G401 (cell line): Measurements from ENCODE around the gene SDF4. TPM values are rescaled to one million over a fixed set of nuclear protein-coding genes. Genes with fewer than 3 reads are reported as not detected.

Experiments used
- DNase-seq: peaks from one replicate; pipeline ENCODE4 v3.0.0-alpha.2; 2015; ENCODE audit warnings: low spot score
- in situ Hi-C: cut with HindIII; loops from 2 replicates; pipeline ENCODE4 v1.10.0; 2016; ENCODE audit warnings: low sequenced_read_pairs, mixed read lengths
- total RNA-seq: library from RNA; depleted of rRNA; stranded (reverse); fragments of >200 nt; shearing (Covaris generic); gene quantifications from 2 replicates; pipeline ENCODE4 v1.2.3, GENCODE V29; 2014

The SDF4 gene
- total RNA-seq, 1 experiment from 2014 or later, result 92.4 TPM

DNA sequence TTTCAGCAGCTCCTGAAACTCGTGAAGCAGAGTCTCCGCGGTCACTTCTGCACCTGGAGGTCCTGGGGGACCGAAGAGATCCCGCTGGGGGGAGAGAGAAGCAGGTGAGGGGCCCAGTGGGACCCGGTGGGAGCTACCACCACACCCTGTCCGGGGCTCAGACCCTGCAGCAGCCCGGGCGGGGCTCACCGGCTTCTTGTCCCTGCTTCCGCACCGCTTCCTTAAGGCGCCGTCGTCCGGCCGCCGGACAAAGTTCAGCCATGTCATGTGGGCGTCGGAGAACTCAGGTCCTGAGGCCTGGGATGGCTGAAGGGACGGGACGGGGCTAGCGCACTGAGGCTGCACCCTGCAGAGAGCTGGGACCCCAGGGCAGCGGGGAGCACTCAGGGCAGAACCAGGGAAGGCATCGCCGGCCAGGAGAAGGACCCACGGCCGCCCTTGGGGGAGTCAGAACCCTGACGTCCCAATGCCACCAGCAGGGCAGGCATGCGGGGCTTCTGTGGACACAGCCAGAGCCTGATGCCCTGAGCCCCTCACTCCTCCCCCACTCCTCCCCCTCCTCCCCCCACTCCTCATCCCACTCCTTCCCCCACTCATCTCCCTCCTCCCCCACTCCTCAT is 12.5 kb upstream of the SDF4 start:
- no peak for DNase-seq
- in situ Hi-C loops, result no loop called here

DNA sequence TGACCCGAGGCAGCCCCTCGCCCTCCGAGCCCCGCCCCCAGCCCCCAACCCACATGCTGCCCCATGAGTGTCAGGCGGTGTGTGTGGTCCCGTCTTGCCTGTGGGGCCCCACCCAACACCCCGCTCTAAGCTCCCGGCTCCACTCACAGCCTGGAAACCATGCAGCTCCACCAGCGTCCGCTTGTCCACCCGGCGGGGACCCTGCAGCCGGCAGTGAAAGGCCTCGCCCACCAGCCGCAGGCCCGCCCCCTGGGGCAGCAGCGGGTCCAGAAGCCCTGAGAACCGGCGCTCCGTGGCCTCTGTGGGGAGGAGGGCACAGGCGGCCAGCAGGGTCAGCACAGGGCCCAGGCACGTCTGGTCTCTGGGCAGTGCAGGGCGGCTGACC is 12.0 kb upstream of the SDF4 start:
- no peak for DNase-seq
- in situ Hi-C loops, result no loop called here

DNA sequence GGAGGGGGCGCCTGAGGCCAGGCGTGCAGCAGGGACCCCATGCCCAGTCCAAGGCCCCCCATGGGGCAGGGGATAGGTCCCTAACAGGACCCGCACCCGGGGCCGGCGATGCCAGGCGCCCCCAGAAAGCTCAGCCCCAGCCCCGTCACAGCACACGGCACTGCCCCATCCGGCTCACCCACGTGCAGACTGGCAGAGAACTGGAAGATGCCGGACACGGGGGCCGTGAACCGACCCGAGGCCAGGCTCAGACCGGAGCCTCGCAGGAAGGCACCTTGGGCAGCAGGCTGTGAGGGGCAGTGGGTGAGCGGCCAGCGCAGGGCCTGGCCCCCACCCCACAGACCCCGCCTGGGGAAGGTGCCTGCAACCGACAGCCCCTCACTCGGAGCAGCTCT is 11.5 kb upstream of the SDF4 start:
- no peak for DNase-seq
- in situ Hi-C loops, result no loop called here

DNA sequence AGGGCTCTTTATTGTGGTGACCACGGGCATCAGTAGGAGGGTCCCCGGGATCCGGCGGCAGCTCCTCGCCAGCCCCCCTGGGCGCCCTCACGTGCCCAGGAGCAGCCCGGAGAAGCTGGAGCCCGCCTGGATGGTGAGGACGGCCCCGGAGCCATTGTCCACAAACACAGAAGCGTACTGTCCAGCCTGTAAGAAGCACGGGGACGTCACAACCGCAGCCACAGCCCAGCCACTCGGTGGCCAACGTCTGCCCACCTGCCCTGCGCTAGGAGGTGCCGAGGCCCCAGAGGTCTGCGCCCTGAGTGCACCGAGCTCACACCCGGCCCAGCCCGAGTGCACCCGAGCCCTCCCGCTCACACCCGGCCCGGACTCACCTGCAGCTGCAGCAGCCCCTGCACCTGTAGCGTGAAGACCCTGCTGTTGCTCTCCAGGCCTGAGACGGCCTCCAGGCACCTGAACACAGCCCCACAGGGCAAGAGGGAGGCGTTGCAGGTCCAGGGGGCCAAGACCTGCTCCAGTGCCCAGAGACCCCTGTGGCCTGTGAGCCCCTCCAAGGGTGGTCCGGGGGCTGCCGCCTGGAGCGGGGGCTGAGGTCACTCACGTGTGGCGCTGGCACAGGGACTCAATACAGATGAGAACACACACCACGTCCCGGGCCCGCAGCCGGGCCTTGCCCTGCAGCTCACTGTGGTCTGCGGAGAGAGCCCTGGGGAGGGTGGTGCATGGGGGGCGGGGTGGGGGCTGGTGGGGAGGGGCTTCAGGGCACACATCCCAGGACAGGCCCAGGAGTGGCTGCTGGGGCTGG is 10.9 kb upstream of the SDF4 start:
- in situ Hi-C loops, result no loop called here
- DNase-seq, result no peak

DNA sequence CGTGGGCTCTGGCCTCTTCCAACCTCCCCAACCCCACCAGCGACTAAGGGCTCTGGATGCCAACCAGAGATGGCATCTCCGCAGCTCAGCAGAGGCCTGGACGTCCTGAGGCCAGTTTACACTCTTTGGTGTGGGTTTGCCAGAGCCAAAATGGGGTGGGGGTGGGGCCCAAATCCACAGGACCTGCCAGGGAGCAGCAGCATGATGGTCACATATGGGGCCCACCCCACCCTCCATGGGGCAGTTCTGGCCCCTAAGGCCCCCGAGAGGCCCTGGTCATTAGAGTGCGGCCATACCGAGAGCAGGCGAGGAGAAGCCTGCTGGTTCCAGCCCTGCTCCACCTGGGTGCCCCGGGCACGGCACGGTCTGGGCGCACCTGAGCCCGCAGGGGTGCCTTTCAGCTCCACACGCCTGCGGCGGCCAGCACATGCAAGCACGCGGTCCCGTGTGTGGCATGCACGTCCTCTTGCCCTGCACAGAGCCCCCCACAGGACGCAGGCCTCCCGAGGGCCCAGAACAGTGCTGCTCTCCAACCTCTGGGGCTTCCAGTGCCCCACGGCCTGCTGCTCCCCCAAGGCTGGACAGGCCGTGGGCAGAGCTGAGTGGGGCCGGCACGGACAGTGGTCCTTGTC is 9.9 kb upstream of the SDF4 start:
- in situ Hi-C loops, result no loop called here
- no peak for DNase-seq

DNA sequence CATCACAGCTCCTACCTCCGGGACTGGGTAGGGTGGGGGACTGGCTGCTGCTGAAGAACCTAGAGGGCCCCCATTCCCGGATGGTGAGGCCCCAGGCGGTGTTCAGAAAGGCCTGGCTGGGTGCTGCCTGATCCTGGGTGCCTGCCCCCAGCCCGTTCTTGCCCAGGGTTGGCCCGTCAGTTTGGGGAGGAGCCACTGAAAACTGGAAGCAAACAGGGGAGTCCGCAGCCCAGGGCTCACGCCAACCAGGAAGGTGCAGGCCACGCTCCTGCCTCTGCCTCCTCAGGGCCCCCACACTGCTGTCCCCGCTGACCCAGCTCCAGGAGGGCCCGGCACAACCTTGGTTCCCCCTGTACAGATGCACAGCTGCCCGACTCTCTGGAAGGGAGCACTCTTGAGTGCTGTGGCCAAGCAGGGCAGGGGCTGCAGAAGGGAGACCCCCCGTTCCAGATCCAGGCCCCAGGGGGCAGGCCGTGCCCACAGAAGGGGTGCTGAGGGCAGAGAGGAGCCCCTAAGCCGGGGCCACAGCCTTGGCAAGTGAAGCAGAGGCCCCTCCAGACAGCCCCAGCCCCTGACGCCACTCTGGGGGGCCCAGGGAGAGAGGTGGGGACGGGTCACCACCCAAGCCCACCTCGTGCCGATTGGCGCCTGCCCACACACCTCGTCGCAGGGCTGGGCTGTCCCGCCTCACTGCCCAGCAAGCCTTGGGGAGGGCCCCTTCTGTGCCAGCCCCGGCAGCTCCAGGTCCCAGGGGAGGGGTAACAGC is 9.2 kb upstream of the SDF4 start:
- in situ Hi-C loops, result no loop called here
- DNase-seq, result no peak

DNA sequence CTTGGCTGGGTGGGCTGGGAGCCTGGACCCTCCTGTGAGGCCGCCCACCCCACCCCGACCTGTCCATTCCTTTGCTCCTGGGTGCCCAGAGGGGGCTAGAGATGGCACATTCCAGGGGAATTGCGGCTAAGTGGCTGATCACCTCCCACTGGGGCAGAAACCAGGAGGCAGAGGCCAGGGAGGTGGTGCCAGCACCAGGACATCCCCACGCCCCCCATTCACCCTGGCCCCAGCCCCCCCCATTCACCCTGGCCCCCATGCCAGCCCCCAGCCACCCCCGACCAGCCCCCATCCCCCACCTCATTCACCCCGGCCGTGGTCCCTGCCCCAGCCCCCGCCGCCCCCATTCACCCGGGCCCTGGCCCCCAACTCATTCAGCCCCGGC is 8.5 kb upstream of the SDF4 start:
- in situ Hi-C loops, result no loop called here
- DNase-seq, result no peak

DNA sequence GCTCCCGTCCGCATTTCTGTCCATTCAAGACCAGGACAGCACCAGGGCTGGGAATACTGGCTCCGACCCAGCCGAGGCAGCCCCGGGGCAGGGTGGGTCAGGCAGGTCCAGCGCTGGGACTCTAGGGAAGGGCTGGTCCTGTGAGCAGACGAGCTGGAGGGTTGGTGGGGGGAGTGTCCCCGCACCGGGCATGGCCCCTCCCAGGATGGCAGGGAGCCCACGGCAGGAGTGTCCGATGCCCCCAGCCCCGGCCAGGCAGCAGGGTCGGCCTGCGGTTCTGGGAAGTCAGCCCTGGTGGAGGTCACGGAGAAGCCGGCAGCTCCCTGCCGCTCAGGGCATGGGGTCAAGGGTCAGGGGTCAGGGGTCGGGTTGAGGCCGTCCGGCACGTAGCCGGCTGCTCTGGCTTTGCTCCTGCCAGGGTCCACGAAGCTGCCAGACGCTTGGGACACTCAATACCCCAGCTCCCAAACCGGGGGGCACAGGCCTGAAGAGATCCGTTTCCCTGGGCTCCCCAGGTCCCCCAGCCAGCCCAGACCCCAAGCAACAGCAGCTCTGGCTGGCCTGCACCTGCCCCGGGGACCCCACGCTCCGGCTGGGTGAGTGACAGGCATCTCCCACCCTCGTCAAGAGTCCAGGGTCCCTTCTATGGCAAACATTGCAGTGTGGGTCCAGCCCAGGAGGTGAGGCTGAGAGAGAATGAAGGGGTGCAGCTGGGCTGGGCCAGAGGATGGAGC is 8.0 kb upstream of the SDF4 start:
- no peak for DNase-seq
- in situ Hi-C loops, result no loop called here

DNA sequence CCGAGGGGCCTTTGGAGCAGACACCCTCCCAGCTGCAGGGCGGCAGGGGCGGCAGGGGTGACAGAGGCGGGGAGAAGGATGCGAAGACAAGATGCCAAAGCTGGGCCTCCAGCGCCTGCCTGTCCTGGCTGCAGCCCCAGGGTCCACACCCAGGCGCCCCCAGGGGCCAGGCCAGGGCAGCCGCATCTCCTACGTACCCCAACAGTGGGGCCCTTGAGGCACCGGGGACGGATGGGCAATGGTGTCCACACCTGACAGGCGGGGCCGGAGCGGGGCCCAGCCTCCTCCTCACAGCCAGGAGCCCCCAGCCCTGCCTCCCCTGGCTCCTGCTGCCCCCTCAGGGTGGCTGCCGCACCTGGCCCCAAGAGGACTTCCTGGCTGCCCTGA is 7.4 kb upstream of the SDF4 start:
- in situ Hi-C loops, result no loop called here

DNA sequence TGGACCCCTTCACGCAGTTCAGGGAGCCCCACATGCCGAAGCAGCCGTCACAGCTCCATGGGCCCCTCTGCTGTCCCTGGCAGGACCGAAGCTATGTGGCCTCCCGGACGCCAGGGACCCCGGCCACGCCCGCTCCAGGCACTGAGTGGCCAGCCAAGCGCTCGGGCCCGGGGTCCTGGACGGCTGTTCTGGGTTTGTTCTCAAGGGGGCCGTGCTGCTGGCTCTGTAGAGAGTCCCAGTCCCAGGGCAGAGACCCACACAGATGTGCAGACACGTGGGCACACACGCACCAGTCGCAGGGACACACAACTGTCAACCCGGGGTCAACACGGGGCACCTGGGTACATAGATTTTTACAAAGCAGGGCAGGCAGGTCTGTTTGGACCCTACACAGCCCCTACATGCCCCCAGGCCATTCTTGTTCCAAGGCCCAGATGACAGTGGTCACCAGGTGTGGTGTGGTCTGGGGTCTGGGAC is 6.9 kb upstream of the SDF4 start:
- in situ Hi-C loops, result no loop called here
- no peak for DNase-seq

More for the DNA sequence above, 7.4 kb upstream of the SDF4 start:
- DNase-seq, result no peak

DNA sequence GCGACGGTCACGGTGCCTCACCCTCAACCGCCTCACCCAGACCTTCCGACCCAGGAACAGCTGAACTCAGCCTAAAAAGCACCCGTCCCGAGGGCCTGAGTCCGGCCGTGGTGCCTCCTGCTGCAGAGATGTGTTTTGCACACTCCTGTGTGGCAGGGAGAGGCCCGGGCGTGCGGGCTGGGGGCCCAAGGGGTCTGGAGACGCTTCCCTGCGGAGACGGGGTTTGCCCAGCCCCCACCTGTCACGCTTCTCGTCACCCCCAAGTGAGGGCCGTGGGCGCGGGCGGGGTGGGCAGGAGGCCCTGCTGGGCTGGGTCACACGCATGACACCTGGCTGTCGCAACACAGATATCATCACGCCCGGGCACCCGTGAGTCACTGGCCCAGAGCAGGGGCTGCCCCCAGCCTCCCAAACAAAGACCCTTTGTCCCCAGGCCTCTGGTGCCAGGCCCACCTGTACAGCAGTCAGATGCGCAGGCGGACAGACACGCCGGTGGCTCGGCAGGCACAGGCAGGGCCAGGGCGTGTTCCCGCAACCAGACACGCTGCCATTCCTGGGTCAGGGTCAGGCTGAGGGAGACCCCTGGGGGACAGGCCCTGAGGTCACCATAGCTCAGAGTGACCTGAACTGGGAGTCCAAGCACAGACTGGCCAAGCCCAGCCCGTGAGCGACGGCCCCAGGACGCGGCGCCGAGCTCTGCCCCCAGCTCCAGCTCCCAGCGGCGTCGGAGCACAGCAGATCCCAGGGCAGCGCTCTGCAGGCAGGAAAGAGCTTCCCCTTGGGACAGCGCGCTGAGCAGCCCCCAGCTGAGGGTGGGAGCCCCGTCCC is 6.3 kb upstream of the SDF4 start:
- DNase-seq, result no peak
- in situ Hi-C loops, result no loop called here

DNA sequence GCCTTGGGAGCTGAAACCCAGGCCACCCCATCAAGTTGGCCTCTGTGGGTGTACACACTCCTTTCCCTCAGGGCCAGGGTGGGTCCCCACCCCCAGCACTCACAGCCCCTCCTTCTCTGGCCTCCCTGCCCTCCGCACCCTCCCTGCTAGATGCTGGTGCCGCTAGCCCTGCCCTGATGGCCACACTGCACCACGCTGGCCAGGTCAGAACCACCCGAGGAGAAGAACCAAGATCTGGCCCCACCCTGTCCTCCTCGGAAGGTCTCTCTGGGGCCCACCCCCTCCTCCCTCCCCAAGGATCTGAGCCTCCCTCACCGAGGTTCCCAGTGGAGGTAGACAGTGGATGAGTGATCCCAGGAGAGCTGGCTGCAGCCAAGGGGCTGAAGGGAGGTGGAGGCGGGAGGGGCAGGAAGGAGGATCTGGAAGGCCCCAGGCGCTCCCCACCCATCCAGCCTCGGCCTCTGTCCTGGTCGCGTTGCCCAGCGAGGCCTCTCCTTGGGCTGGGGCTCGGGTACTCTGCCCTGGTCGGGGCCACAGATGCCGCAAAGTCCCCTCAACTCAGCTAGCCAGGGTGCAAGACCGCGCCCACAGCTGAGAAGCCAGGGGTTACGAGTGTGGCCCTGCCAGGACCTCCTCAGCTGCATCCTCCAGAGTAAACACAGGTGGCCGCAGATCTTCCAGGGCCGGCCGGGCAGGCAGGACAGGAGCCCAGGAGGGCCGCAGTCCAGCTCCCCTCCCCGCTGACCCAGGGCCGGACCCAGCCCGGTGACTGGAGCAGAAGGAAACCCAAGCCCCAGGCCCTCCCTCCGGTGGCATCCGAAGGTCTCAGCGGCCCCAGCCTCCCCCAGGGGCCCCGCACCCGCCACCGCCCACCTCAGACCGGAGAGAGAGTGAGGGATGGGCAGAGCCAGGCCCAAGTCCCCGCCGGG is 5.4 kb upstream of the SDF4 start:
- no peak for DNase-seq
- in situ Hi-C loops, result no loop called here

DNA sequence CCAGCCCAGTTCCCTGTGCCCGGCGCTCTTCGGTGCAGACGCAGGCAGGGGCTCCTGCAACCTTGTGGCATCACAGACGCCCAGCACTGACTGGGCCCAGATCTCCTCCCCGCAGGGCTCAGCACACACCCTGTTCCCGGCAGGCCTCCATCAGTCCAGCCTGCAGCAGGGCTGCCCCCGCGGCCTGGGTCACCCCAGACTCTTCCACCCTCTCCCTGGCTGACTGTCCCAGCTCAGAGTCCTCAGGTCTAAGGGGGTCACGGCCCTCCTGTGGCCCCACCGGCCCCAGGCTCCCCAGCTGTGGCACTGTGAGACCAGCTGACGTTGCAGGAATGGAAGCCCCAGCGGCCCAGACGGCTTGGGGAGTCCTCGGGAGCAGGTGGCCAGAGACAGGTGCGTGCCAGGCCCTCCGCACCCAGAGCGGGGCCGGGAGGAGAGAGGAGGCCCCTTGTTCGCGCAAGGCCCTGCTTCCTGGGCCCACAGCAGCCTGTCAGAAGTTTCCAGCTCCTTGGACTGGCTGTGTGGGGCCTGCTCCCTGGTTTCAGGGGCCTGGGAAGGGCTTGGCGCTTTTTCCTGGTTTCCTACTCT is 4.5 kb upstream of the SDF4 start:
- DNase-seq, result no peak

DNA sequence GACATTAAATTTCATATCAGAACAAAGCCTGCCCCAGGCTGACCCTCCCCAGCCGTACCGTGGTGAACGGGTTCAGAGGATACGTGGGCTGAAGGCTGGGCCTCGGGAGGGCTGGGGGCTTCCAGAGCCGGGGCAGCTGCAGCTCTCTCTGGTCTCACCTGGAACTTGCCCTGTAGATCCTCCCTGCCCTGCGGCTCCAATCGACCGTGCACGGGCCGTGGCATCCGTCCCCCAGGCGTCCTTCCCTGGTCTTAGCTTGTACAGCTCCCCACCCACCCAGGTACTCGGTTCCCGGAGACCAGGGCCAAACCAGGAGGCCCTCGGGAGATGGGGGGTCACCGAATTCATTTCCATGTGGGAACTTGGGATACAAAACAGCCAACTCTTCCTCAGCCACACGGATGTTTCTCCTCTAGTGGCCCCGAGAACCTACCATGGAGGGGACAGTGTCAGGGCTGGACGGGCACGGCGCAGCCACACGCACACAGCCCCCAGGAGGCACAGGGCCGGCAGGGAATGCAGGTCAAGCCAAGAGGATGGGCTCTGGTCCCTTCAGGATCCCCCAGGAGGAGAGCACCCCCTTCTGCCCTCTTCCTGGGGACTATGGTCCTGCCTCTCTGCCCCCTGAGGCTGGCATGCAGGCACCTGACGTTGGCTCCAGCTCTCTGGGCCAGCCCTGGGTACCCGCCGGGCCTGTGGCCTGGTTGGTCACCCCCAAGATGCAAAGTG is 3.4 kb upstream of the SDF4 start:
- DNase-seq, result no peak
- in situ Hi-C loops, result no loop called here

More for the DNA sequence above, 4.5 kb upstream of the SDF4 start:
- in situ Hi-C loops, result no loop called here

DNA sequence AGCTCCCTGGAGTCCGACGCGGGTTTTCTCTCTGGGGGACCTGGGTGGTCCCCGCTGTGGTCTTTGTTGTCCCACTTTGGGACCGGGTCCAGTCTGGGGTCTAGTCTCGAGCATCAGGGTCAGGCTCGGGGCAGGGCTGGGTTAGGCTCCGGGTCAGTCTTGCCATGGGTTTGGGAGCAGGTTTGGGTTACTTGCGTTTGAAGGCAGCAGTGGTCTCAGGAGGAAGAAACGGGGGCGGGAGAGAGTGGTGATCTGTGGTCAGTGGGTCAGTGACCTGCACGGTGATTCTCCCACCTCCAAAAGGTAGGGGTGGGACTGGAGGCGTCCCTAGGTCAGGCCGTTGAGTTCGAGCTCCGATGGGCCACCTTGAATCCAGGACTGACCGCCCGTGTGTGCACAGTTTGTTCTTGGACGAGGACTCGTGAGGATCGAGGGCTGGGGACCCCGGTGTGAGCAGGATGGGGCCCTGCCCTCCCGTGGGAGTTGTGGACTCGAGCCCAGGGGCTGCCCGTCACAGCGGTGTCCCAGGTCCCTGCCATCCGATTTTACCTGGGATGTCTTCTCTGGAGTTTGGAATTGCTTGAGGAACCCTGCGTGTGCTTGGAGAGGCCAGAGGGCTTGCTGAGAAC is 2.5 kb upstream of the SDF4 start:
- DNase-seq, result no peak
- in situ Hi-C loops, result no loop called here

DNA sequence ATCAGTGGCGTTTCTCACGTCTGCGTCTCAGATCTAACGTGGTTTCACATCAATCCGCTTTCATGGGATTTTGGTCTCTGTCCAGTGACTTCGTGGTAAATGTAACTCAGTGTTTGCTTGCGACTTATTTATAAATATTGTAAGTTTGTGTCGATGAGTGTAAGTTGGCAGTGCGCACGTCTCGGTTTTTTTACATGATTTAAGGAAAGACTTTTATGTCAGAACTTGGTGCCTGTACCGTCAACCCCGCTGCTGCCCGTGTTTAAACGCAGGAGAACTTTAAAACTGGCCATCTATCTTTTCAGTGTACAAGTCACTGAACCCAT is 1.7 kb upstream of the SDF4 start:
- no peak for DNase-seq
- in situ Hi-C loops, result no loop called here
